Pancreas (tissue), 10 donors: Measurements from ENCODE around the gene FYB1. TPM values are rescaled to one million over a fixed set of nuclear protein-coding genes. Genes with fewer than 3 reads are reported as not detected.

Experiments
- ATAC-seq, 4 donors: fragments of 200-7000 bp; cut with Tn5 transposase; one replicate each; pipeline versions ENCODE4 v1.8.0 to v1.9.1; 2020; ENCODE audit warnings: mild to moderate bottlenecking in 4 of 4, moderate library complexity in 4 of 4
- DNase-seq, 6 donors: peaks; one replicate each; pipeline ENCODE4 v3.0.0-alpha.2; 2020
- FAIRE-seq: peaks from 2 replicates; lab custom pipeline; 2012; peaks lifted over from hg19 to GRCh38; lab: Jason Lieb, UNC
- H3K27ac ChIP-seq, 4 donors: fragments of 200-600 bp; sonication (generic); 1 replicate in 3 of 4; 2 replicates in 1 of 4; pipeline versions ENCODE4 v1.5.0 to v1.8.0; 2020
- H3K27me3 ChIP-seq, 4 donors: fragments of 200-600 bp; one replicate each; pipeline ENCODE4 v1.8.0; 2021
- H3K36me3 ChIP-seq, 3 donors: fragments of 200-600 bp; sonication (generic) in 1 of 3; one replicate each; pipeline versions ENCODE4 v1.5.0 to v1.8.0; 2020 to 2021
- H3K4me1 ChIP-seq, 3 donors: fragments of 200-600 bp; one replicate each; pipeline ENCODE4 v1.8.0; 2021
- H3K4me3 ChIP-seq, 4 donors: fragments of 200-600 bp; sonication (generic) in 2 of 4; one replicate each; pipeline versions ENCODE4 v1.5.0 to v1.8.0; 2020 to 2021
- H3K9me3 ChIP-seq, 4 donors: fragments of 200-600 bp; one replicate each; pipeline ENCODE4 v1.8.0; 2021
- CTCF ChIP-seq, 4 donors: fragments of 200-600 bp; sonication (generic) in 3 of 4; IDR thresholded peaks; one replicate each; pipeline versions ENCODE4 v1.5.0 to v1.8.0; 2021; ENCODE audit warnings: antibody characterized with exemption in 4 of 4
- WGBS, 2 donors: extraction: QIAGEN DNeasy Blood & Tissue Kit; methylation state at CpG; one replicate each; pipeline ENCODE4 v1.1.7; 2013; 5-methylcytosine and 5-hydroxymethylcytosine counted together
- intact Hi-C, 3 donors: fragments of 100-400 bp; cut with DNase I; formaldehyde crosslinking; loops; one replicate each; pipeline versions ENCODE4 v1.11.1 to v1.14.2; 2022
- polyA plus RNA-seq, 2 donors: library from polyadenylated mRNA; stranded (reverse); fragments of 200-250 nt; gene quantifications; one replicate each; pipeline ENCODE4 v1.2.3, GENCODE V29; 2013
- total RNA-seq, 6 donors: library from RNA; stranded (reverse); fragmentation: NEBNext Ultra II Directional in 4 of 6; extraction: Animal tissue kit (Norgen Biotek cat#: 25700) in 4 of 6; gene quantifications; one replicate each; pipeline versions ENCODE4 v1.2.1 to v1.2.4, GENCODE V29; 2021 to 2023
- donor health status: healthy with polysubstance abuse.
- donor health status: DM: no; HTN: no; CAD: no; lungs with moderate emphysema.
- donor health status: DM: no; HTN: no; CAD: no.
- donor health status: control.
- donor health status: control.
- donor health status: Bipolar disorder and iron deficiency.
- donor health status: DM: yes; HTN: yes; CAD: no.
- donor health status: DM: no; HTN: no; CAD: no.
- donor health status: DM: no; HTN: no; CAD: no.
- donor health status: DM: yes; HTN: yes; CAD: no.

FYB1 gene
- total and polyA plus RNA-seq, 8 donors, result 0.49 to 16.9 (median 1.6) TPM

- TF ChIP-seq CTCF (IDR thresholded peaks at IDR 0.05), result no peak
- Histone ChIP-seq H3K4me3 (no peak overlapping the region), H3K9me3 (no peaks in the 10 kb centered on the region), H3K27ac (no peak overlapping the region), H3K27me3 (no peaks in the 10 kb centered on the region), H3K36me3 (no peaks in the 10 kb centered on the region), H3K4me1 (no peaks in the 10 kb centered on the region)
- no peak for ATAC-seq
- 84 to 85% methylated on average over 4 of the region's 4 CpGs for WGBS, 2 donors
- no peak for FAIRE-seq
- intact Hi-C loops, result no loop called here
- no peak for DNase-seq
Observed at GRCh38 chr5:39200081-39200480, 19.3 kb downstream of the FYB1 start.

- no peaks in the 10 kb centered on the region for H3K36me3 ChIP-seq
- WGBS, 2 donors, result 24 to 30% methylated on average over 3 of the region's 3 CpGs
- H3K4me3 ChIP-seq, result no peak overlapping the region
Observed at GRCh38 chr5:39199335-39199734, 20.0 kb downstream of the FYB1 start.

GRCh38 chr5:39198127-39198526 is 21.2 kb downstream of the FYB1 start:
- 52 to 64% methylated on average over 5 of the region's 5 CpGs for WGBS, 2 donors

More at GRCh38 chr5:39199335-39199734, 20.0 kb downstream of the FYB1 start:
- intact Hi-C loops, result no loop called here
- no peaks in the 10 kb centered on the region for H3K27me3 ChIP-seq
- TF ChIP-seq CTCF (IDR thresholded peaks at IDR 0.05), result no peak
- FAIRE-seq (no peak), ATAC-seq (no peak), DNase-seq (no peak)
- H3K27ac ChIP-seq, result no peak overlapping the region
- H3K9me3 ChIP-seq, result no peaks in the 10 kb centered on the region
- H3K4me1 ChIP-seq, result no peaks in the 10 kb centered on the region

GRCh38 chr5:39197556-39197955 is 21.8 kb downstream of the FYB1 start:
- FAIRE-seq (no peak), DNase-seq (no peak), ATAC-seq (no peak)
- no peak for TF ChIP-seq CTCF (IDR thresholded peaks at IDR 0.05)
- H3K9me3 ChIP-seq, result no peaks in the 10 kb centered on the region
- H3K4me3 ChIP-seq, result no peak overlapping the region
- H3K36me3 ChIP-seq, result no peaks in the 10 kb centered on the region
- 79 to 83% methylated on average over 4 of the region's 4 CpGs for WGBS, 2 donors
- H3K4me1 ChIP-seq, result no peaks in the 10 kb centered on the region
- no peaks in the 10 kb centered on the region for H3K27me3 ChIP-seq
- H3K27ac ChIP-seq, result no peak overlapping the region
- intact Hi-C loops, result no loop called here

More at GRCh38 chr5:39198127-39198526, 21.2 kb downstream of the FYB1 start:
- H3K4me3 ChIP-seq, result no peak overlapping the region
- H3K27me3 ChIP-seq, result no peaks in the 10 kb centered on the region
- no peak for FAIRE-seq
- ATAC-seq, result no peak
- H3K4me1 ChIP-seq, result no peaks in the 10 kb centered on the region
- H3K27ac ChIP-seq, result no peak overlapping the region
- no peaks in the 10 kb centered on the region for H3K9me3 ChIP-seq
- TF ChIP-seq CTCF (IDR thresholded peaks at IDR 0.05), result no peak
- intact Hi-C loops, result no loop called here
- H3K36me3 ChIP-seq, result no peaks in the 10 kb centered on the region
- no peak for DNase-seq

- no peak for FAIRE-seq
- H3K27ac ChIP-seq, result no peak overlapping the region
- intact Hi-C loops, result no loop called here
Observed at GRCh38 chr5:39195198-39195826, 24.1 kb downstream of the FYB1 start.

More at GRCh38 chr5:39195198-39195826, 24.1 kb downstream of the FYB1 start:
- Histone ChIP-seq H3K9me3 (no peaks in the 10 kb centered on the region), H3K36me3 (no peaks in the 10 kb centered on the region), H3K27me3 (no peaks in the 10 kb centered on the region), H3K4me1 (peaks cover 0 to 3% (median 0%) of the 10 kb centered on the region in 3 donors), H3K4me3 (no peak overlapping the region)
- DNase-seq (no peak), ATAC-seq (no peak)
- no peak for TF ChIP-seq CTCF (IDR thresholded peaks at IDR 0.05)
- 83 to 86% methylated on average over 3 of the region's 3 CpGs for WGBS, 2 donors
